Measurements from ENCODE around the gene PARD3B.

- TF ChIP-seq CTCF (IDR thresholded peaks at IDR 0.05) (no peak), REST (IDR thresholded peaks at IDR 0.05; ENCODE audit: insufficient read depth in 1 of 2, low read depth in 2 of 2, low read length in 1 of 2) (no peak)
Observed at GRCh38 chr2:205352593-205352992, 807.3 kb downstream of the PARD3B start.

Data from Panc1 (cell line).